Bronchial smooth muscle cell (primary cell): ENCODE results near the gene SPOCD1. TPM values are rescaled to one million over a fixed set of nuclear protein-coding genes. Genes with fewer than 3 reads are reported as not detected.

Experiments
- total RNA-seq: library from RNA; depleted of rRNA; stranded (reverse); fragments of >200 nt; gene quantifications from 2 replicates; pipeline ENCODE4 v1.2.1, GENCODE V29; 2014

SPOCD1 gene
- total RNA-seq, result 17.4 and 33.6 TPM in 2 replicates

DNA sequence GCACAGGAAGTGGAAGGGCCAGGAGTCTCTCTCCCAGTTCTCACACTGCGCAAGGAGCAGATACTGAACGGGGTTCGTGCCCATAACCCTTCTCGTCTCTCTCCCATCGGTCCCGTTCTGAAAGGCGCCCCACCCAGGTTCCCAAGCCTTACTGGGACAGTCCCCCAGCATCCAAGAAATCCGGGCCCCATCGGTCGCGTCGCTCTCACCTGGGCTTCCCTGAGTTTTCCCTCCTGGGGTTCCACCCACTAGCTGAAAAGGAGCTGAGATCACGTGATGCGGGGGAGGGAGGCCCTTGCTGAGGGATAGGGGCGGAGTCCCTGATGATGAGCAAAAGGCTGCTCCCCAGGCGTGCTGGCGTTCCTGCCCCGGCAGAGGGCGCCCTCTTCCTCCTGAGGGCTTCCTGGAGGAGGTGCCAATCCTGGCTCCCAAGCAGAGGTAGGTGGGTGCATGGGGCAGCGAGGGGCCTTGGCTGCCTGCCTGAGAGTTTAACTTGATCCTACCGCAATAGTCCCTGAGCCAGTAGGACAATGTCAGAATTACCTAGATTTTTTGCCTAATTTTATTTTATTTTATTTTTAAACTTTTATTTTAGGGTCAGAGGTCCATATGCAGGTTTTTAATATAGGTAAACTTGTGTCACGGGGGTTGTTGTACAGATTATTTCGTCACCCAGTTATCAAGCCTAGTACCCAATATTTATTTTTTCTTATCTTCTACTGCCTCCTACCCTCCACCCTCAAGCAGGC, at the start of gene SPOCD1:
Gene SPOCD1, minus strand, starts transcription at position 271 of the 749 bp plus-strand sequence. CDS start 689 bp downstream, outside the sequence.

DNA sequence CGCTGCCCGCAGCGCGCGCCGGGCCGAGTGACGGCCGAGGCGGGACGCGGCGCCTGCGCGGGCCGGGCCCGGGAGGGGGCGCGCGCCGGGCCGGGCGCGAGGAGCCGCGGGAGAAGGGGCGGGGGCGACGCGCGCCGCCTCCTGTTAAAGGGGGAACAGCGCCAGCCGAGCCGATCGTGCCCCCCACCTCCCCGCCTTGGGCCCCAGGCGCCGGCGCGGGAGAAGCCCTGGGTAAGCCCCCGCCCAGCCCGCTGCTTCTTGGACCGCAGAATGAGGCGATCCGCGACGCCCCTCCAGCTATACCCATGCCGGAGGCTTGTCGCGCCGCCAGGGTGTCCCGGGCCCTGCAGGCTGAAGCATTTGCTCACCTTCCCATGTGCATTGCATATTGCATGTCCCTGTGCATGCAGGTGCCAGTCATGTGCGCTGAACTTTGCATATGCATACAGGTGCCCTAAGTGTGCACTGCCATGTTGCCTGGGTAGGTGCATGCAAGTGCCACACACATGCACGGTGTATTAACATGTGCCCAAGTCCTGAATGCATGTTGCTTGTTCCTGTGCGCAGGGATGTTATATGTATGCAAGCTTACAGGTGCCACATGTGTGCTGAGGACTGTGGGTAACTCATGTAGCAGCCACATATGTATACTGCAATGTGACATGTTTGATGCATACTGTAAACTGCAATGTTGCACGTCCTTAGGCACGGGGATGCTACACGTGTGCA, 51.3 kb downstream of the SPOCD1 start, which contains the start of gene ADGRB2:
Gene ADGRB2, minus strand, starts transcription at position 29 of the 729 bp plus-strand sequence. CDS start 7,119 bp downstream, outside the sequence.

Other genes starting within 250 kb of the SPOCD1 start
- gene TINAGL1, start 239.5 kb downstream of the SPOCD1 start, total RNA-seq, result 0.94 and 2.4 TPM in 2 replicates
- gene HCRTR1, start 198.3 kb downstream of the SPOCD1 start, total RNA-seq, result not detected in 2 replicates
- gene PEF1, start 171.1 kb downstream of the SPOCD1 start, total RNA-seq, result 48.4 and 54.0 TPM in 2 replicates
- 85.6 and 115 TPM in 2 replicates for gene COL16A1, start 112.0 kb downstream of the SPOCD1 start, total RNA-seq
- gene ADGRB2, start 51.7 kb downstream of the SPOCD1 start, total RNA-seq, result 6.9 and 10.6 TPM in 2 replicates
- 281 and 473 TPM in 2 replicates for gene PTP4A2, start 122.3 kb upstream of the SPOCD1 start, total RNA-seq
- gene KHDRBS1, start 197.8 kb upstream of the SPOCD1 start, total RNA-seq, result 36.9 and 50.1 TPM in 2 replicates